A549 treated with CORT108297 at 1 μM for 4 hours (cell line): ENCODE results near the gene KLK12. TPM values are rescaled to one million over a fixed set of nuclear protein-coding genes. Genes with fewer than 3 reads are reported as not detected.

Source experiments
- total RNA-seq: library from RNA; stranded (reverse); fragments of 200-300 nt; extraction: Qiagen RNA extraction; gene quantifications from 5 replicates; pipeline ENCODE4 v1.2.3, GENCODE V29; 2022

The KLK12 gene
- total RNA-seq = not detected in 5 replicates

GRCh38 chr19:51034704-51035103, at the start of gene KLK12:
Gene KLK12 (minus strand): TSS chr19:51035002. CDS start chr19:51034621, 381 bp downstream.

GRCh38 chr19:51082611-51083010, 47.8 kb upstream of the KLK12 start, which contains the start of gene KLK14:
Gene KLK14 (minus strand): TSS chr19:51082887. CDS start chr19:51082614, 273 bp downstream.

GRCh38 chr19:51064534-51065220, 29.9 kb upstream of the KLK12 start, which contains the start of gene KLK13:
Gene KLK13 (minus strand): TSS chr19:51065092. CDS start chr19:51065067, 25 bp downstream.

GRCh38 chr19:51026554-51026831, 8.3 kb downstream of the KLK12 start, which contains the start of gene KLK11:
Gene KLK11 (minus strand): TSS chr19:51026616. CDS start chr19:51025631, 985 bp downstream.

GRCh38 chr19:51019544-51019925, 15.3 kb downstream of the KLK12 start, which contains the start of gene KLK10:
Gene KLK10 (minus strand): TSS chr19:51019709. CDS start chr19:51019130, 579 bp downstream.

GRCh38 chr19:51001515-51001914, 33.3 kb downstream of the KLK12 start, which contains the start of gene KLK8:
Gene KLK8 (minus strand): TSS chr19:51001604. CDS start chr19:51001167, 437 bp downstream.

GRCh38 chr19:50983625-50984292, 51.0 kb downstream of the KLK12 start, which contains the start of gene KLK7:
Gene KLK7 (minus strand): TSS chr19:50983917. CDS start chr19:50982399, 1,518 bp downstream.

Other genes starting within 250 kb of the KLK12 start
- not detected in 5 replicates for gene ACP4, start 244.6 kb downstream of the KLK12 start, total RNA-seq
- gene KLK1, start 211.2 kb downstream of the KLK12 start, total RNA-seq = 0.13 to 0.29 TPM (median 0.20 TPM) in 4 of 5 replicates, not detected in the other
- not detected in 5 replicates for gene KLK15, start 201.4 kb downstream of the KLK12 start, total RNA-seq
- not detected in 5 replicates for gene KLK3, start 180.1 kb downstream of the KLK12 start, total RNA-seq
- gene KLK2, start 161.6 kb downstream of the KLK12 start, total RNA-seq = 0.08 to 0.17 TPM (median 0.15 TPM) in 3 of 5 replicates, not detected in the others
- gene KLK4, start 123.6 kb downstream of the KLK12 start, total RNA-seq = 0.08 to 0.39 TPM (median 0.11 TPM) in 5 replicates
- gene KLK5, start 82.0 kb downstream of the KLK12 start, total RNA-seq = not detected in 5 replicates
- gene KLK6, start 65.4 kb downstream of the KLK12 start, total RNA-seq = 0.16 to 0.50 TPM (median 0.23 TPM) in 5 replicates
- gene KLK7, start 51.1 kb downstream of the KLK12 start, total RNA-seq = 0.06 to 0.07 TPM in 2 of 5 replicates, not detected in the others
- not detected in 5 replicates for gene KLK8, start 33.4 kb downstream of the KLK12 start, total RNA-seq
- gene KLK10, start 15.3 kb downstream of the KLK12 start, total RNA-seq = 0.25 to 0.60 TPM (median 0.28 TPM) in 5 replicates
- gene KLK11, start 8.4 kb downstream of the KLK12 start, total RNA-seq = 0.07 TPM in 1 of 5 replicates, not detected in the others
- 0.09 TPM in 1 of 5 replicates, not detected in the others for gene KLK13, start 30.1 kb upstream of the KLK12 start, total RNA-seq
- 0.35 to 0.44 TPM (median 0.39 TPM) in 5 replicates for gene KLK14, start 47.9 kb upstream of the KLK12 start, total RNA-seq
- 5.0 to 16.2 TPM (median 14.7 TPM) in 5 replicates for gene CTU1, start 73.4 kb upstream of the KLK12 start, total RNA-seq
- not detected in 5 replicates for gene SIGLEC9, start 89.9 kb upstream of the KLK12 start, total RNA-seq
- gene SIGLEC7, start 107.3 kb upstream of the KLK12 start, total RNA-seq = not detected in 5 replicates
- gene CD33, start 190.1 kb upstream of the KLK12 start, total RNA-seq = 0.44 TPM in 1 of 5 replicates, not detected in the others
- gene SIGLECL1, start 216.1 kb upstream of the KLK12 start, total RNA-seq = not detected in 5 replicates